Measurements from ENCODE around the gene NMBR.
"Not testable (repeated sequence)": the region's sequence is repeated elsewhere in the genome, so short reads cannot be mapped to it uniquely, and the experiment has no call there.

The NMBR gene

GRCh38 chr6:142055219-142055618, 91.7 kb downstream of the NMBR start:
- DNase-seq: no peak

GRCh38 chr6:142051404-142051803, 95.5 kb downstream of the NMBR start:
- no peak for DNase-seq

DNA sequence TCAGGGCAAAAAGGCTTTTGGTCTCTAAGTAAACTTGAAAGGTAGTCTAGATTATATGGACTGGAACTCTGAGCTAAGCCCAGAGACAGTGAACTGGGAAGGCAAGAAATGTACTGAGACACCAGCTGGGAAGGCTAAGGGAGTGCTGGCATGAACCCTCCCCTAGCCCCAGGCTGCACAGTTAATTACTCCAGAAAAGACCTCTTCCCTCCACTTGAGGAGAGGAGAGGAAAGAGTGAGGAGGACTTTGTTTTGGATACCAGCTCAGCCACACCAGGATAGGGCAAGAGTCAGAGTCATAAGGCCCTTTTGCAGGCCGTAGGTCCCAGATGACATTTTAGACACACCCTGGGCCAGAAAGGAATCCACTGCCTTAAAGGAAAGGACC, 98.3 kb downstream of the NMBR start:
- DNase-seq: no peak

- DNase-seq: no peak
These were observed 98.9 kb downstream of the NMBR start for GRCh38 chr6:142047934-142048592.

GRCh38 chr6:142045380-142046278, 101.3 kb downstream of the NMBR start:
- peak in 1 of 2 experiments; percentile 24 for DNase-seq

DNA sequence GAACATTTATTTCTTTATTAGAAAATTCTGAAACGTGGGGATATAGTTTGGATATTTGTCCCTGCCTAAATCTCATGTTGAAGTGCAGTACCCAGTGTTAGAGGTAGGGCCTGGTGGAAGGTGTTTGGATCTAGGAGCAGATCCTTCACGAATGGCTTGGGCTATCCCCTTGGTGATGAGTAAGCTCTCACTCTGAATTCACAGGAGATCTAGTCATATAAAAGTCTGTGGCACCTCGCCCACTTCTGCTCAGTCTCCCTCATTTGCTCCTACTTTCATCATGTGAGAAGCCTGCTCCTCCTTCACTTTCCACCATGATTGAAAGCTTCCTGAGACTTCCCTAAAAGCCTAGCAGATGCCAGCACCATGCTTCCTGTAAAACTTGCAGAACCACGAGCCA, 111.0 kb downstream of the NMBR start:
- no peak for DNase-seq

DNA sequence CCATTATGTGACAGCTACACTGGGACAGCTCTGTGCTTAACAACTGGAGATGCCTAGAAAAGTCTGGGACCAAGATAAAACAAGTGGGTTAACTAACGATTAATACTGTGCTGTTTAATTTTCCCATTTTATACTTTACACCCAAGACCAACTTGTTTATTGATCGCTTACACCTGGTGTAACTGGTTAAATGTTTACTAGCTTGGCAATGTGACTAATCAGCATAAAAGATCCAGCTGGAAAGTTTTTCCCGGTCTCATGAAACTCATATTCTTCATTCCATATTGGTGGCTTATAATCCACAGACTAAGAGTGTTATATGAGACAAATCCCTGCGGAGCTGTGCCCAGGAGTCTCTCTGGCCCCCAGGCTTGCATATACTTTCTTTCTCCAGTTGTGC, 115.9 kb downstream of the NMBR start:
- peak in 1 of 2 experiments; percentile 54 for DNase-seq

DNA sequence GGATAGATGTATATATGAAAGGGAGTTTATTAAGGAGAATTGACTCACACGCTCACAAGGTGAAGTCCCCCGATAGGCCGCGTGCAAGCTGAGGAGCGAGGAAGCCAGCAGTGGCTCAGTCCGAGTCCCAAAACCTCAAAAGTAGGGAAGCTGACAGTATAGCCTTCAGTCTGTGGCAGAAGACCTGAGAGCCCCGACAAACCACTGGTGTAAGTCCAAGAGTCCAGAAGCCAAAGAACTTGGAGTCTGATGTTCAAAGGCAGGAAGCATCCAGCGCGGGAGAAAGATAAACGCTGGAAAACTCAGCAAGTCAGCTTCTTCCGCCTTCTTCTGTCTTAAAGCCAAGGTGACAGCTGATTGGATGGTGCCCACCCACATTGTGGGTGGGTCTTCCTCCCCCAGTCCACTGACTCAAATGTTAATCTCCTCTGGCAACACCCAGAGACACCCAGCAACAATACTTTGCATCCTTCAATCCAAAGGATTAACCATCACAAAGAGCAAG, 116.8 kb downstream of the NMBR start:
- DNase-seq: no peak

DNA sequence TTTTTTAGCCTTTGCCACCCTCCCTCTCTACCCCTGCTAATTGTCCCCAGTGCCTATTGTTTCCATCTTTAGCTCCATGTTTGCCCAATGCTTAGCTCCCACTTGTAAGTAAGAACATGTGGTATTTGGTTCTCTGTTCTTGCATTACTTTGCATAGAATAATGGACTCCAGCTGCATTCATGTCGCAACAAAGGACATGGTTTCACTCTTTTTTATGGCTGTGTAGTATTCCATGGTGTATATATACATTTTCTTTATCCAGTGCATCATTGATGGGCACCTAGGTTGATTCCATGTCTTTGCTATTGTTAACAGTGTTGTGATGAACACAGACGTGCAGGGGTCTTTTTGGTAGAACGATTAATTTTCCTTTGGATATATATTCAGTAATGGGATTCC, 118.4 kb downstream of the NMBR start:
- no peak for DNase-seq

- DNase-seq: not testable (repeated sequence)
These were observed 119.1 kb downstream of the NMBR start for GRCh38 chr6:142027804-142028203.

GRCh38 chr6:142027074-142027473, 119.8 kb downstream of the NMBR start:
- no peak for DNase-seq

GRCh38 chr6:142026471-142026870, 120.5 kb downstream of the NMBR start:
- no peak for DNase-seq

All from NCI-H524 (cell line).